Epithelial cell of esophagus (primary cell): ENCODE results near the gene CDADC1.

Experiments
- DNase-seq: peaks from one replicate; pipeline ENCODE4 v3.0.0; 2010; ENCODE audit warnings: low read depth
- H3K4me3 ChIP-seq: 2 replicates; pipeline ENCODE4 v1.5.1; 2011; ENCODE audit warnings: mild to moderate bottlenecking, low read length, control low read depth
- TF ChIP-seq, protein P1 (sequence below): IDR thresholded peaks from 2 replicates; pipeline ENCODE4 v1.5.1; 2011; ENCODE audit warnings: low read depth, mild to moderate bottlenecking, low read length, control low read depth, inconsistent platforms; ENCODE audit not compliant: insufficient read depth; ENCODE audit errors: missing control alignments

Gene CDADC1

DNA sequence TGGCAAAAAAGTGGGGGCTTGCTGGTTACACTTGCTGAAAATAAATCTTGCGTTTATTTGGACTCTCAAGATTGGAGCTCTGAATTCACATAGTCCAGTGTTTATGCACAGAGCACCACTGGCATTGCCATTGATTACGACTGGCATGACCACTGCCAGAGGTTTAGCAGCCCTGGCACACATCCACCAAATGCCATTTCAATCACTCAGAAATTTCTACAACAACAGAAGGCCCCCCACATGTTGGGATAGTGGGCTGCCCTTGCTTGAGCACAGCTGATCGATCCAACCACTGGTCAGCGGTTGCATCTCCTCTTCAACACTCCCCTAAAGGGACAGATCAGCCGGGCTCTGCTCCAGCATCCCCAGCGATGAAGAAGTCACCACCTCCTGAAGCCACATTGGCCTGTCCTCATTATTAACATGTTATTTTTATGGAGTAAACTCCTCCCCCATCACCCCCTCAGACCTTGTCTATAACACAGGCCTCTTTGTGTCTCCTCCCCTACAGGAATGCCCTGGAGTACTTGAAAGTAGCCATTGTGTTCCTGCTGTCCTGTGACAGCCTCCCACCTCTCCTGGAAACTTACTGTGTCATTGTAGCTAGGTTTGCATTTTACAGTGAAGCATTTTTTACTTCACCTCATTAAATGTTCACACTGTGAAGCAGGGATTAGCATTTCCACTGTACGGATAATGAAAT is 51.3 kb downstream of the CDADC1 start:
- H3K4me3 ChIP-seq, result no peak overlapping the region
- DNase-seq, result no peak
- TF ChIP-seq, protein P1, sequence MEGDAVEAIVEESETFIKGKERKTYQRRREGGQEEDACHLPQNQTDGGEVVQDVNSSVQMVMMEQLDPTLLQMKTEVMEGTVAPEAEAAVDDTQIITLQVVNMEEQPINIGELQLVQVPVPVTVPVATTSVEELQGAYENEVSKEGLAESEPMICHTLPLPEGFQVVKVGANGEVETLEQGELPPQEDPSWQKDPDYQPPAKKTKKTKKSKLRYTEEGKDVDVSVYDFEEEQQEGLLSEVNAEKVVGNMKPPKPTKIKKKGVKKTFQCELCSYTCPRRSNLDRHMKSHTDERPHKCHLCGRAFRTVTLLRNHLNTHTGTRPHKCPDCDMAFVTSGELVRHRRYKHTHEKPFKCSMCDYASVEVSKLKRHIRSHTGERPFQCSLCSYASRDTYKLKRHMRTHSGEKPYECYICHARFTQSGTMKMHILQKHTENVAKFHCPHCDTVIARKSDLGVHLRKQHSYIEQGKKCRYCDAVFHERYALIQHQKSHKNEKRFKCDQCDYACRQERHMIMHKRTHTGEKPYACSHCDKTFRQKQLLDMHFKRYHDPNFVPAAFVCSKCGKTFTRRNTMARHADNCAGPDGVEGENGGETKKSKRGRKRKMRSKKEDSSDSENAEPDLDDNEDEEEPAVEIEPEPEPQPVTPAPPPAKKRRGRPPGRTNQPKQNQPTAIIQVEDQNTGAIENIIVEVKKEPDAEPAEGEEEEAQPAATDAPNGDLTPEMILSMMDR, result no peak

DNA sequence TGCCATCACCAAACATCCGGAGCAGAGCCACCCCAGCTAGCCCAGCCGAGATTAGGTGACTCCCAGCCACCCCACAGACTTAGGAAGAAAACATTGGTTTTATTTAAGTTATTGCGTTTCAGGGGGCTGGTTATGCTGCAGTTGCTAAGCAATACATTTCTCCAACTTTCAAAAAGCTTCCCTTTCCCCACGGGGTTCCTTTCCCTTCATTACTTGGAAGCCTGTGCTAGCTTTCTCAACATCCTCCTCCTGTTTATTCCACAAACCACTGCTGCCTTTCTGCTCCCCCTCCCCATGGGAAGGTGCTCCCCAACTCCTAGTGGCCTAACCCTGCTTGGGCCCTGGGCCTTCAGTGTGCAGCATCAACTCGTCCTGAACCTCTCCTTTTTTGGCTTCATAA is 52.6 kb downstream of the CDADC1 start:
- TF ChIP-seq, protein P1, result no peak
- H3K4me3 ChIP-seq, result no peak overlapping the region
- no peak for DNase-seq

DNA sequence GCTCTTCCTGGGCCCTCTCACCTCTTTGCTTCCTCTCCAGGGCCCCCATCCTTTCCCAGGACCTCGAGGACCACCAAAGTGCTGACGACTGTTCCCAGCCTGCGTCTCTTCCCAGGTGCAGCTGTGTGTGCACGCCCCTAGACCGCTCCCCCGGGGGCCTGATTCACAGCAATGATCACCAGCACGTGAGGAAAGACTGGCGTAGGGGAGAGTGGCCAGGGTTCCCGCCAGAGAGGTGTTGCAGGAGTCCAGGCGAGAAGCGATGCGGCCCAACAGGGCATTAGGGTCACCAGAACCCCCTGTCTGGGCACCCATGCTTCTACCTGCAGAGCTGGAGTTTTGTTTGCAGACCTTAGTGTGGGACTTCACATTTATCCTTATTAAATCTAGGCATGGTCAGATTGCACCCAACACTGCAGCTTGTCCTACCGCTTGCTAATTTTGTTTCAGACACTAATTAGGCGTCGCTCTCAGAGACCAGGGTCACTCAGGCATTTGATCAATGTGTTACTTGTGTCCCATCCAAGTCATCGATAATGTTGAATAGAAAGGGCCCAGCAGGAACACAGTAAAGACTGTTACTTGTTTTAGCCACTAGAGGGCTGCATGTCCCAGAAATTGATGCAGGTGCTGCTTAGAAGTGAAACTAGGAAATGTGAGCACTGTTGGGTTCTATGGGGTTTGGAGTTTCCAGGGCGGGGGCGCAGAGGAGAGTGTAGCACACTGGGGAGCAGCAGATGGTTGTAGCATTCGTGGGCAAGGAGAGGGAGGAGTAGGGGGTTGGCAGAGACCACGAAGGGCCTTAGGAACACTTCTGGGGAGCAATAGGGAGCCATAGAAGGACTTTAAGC is 53.2 kb downstream of the CDADC1 start:
- H3K4me3 ChIP-seq, result no peak overlapping the region
- DNase-seq, result peak; percentile 71
- TF ChIP-seq, protein P1, result peak; percentile 90

DNA sequence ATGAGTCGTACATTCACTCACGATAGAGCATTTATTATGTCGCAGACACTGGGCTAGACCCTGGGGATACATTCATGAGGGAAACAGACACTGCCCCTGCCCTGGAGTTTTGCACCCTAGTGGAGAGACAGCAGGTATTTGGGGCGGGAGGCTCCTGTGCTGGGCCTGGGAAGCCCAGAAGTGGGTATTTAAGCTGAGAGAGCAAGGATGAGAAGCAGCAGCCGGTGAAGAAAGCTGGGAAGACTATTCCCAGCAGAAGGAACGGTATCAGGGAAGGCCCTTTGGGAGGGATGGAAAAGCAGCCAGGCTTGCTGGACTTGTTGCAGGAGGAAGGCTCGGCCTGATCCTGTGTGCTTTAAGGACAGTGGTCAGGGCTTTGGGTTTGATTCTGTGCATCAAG is 54.5 kb downstream of the CDADC1 start:
- no peak for DNase-seq
- H3K4me3 ChIP-seq, result no peak overlapping the region
- TF ChIP-seq, protein P1, result no peak

DNA sequence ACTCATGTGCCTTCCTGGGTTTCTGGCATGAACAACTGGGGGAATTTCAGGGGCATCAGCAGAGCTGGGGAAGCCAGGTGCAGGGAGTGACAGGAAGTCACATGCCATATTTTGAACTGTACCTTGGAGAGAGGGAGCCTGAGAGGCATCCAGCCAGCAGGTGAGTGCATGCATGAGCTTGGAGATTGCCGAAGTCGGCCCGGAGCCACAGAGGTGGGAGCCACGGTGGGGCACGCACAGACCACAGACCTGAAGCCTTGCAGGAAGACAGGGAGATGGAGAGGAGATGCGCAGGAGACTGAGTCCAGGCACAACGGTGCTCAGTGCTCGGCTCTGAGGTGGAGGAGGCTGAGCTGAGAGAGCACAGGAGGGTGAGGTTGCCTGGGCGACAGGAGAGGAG is 55.1 kb downstream of the CDADC1 start:
- DNase-seq, result no peak
- H3K4me3 ChIP-seq, result no peak overlapping the region
- TF ChIP-seq, protein P1, result no peak

DNA sequence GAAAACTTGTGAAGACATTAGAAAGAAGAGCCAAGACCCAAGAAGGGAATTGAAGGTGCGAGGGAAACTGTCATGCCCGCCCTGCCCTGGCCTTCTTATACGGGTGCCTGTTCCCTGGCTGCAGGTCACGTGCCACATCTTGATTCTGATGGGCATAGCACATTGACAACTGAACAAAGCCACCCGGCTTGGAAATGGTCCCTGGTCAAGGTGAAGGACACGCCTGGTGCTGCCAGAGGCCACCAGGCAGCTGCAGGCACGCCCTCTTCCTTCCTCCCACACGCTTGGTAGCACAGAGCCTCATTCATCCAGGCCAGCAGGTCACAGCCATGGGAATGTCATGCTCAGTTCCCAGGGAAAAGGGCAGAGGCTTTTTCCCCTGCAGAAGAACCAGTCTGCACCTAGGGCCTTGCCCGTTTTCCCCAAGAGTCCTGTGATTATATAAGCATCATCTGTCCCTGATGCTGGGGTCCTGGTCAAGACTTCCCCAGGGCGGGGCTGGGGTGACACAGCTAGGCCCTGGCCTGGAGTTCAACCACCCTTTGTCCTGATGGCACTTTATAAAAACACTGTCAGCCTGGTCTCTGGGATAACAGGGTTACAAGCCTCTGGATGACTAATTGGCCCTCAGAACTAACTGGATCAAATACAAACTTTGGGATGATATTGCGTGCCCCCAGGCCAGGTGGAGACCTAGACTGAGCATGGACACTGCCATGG is 56.0 kb downstream of the CDADC1 start:
- H3K4me3 ChIP-seq, result no peak overlapping the region
- TF ChIP-seq, protein P1, result no peak
- DNase-seq, result no peak
